PC-3 (cell line): ENCODE measurements around the gene OSBPL2. TPM values are rescaled to one million over a fixed set of nuclear protein-coding genes. Genes with fewer than 3 reads are reported as not detected.

Experiments
- ATAC-seq: fragments of 200-7000 bp; cut with Tn5 transposase; 2 replicates; pipeline ENCODE4 v1.9.1; 2020; ENCODE audit warnings: mild to moderate bottlenecking, moderate library complexity
- BruUV-seq: library from RNA; stranded (reverse); fragments of 400-500 nt; replicated peaks from 2 replicates; lab custom pipeline; 2021; lab: Mats Ljungman, UMichigan
- CTCF ChIA-PET: fragments of 300-600 bp; sonication (Branson Sonifier 250); formaldehyde crosslinking; loops from one replicate; lab custom pipeline; 2022; ENCODE audit warnings: antibody characterized with exemption; lab: Charles Lee
- POLR2A ChIA-PET: fragments of 300-600 bp; sonication (Branson Sonifier 250); formaldehyde crosslinking; loops from one replicate; lab custom pipeline; 2022; ENCODE audit warnings: antibody characterized with exemption; ENCODE audit not compliant: unreplicated experiment; lab: Charles Lee
- DNase-seq: peaks from one replicate; pipeline ENCODE4 v3.0.0-alpha.2; 2015
- H2AFZ ChIP-seq: fragments of 300-600 bp; sonication (generic); 2 replicates; pipeline ENCODE4 v1.6.0; 2016; ENCODE audit warnings: antibody characterized with exemption, low read length
- H3F3A ChIP-seq: fragments of 300-600 bp; sonication (generic); one replicate; pipeline ENCODE4 v1.6.0; 2017; ENCODE audit warnings: antibody characterized with exemption, low read length, control low read depth, mild to moderate bottlenecking; ENCODE audit not compliant: unreplicated experiment
- H3K27ac ChIP-seq: fragments of 300-600 bp; sonication (generic); 2 replicates; pipeline ENCODE4 v1.5.1; 2016; ENCODE audit warnings: mild to moderate bottlenecking, low read length
- H3K27me3 ChIP-seq: fragments of 300-600 bp; sonication (generic); 2 replicates; pipeline ENCODE4 v1.6.1; 2016; ENCODE audit warnings: low read length, mixed read lengths
- H3K36me3 ChIP-seq: fragments of 300-600 bp; sonication (generic); 2 replicates; pipeline ENCODE4 v1.6.1; 2016; ENCODE audit warnings: low read depth, mixed run types, low read length, mixed read lengths
- H3K4me1 ChIP-seq: fragments of 300-600 bp; sonication (generic); 2 replicates; pipeline ENCODE4 v1.5.1; 2016; ENCODE audit warnings: low read length; ENCODE audit not compliant: insufficient read depth
- H3K4me2 ChIP-seq: fragments of 300-600 bp; sonication (generic); 2 replicates; pipeline ENCODE4 v1.6.0; 2016; ENCODE audit warnings: low read length
- H3K4me3 ChIP-seq: fragments of 300-600 bp; sonication (generic); 2 replicates; pipeline ENCODE4 v1.5.1; 2016; ENCODE audit warnings: mild to moderate bottlenecking, low read length, mixed read lengths
- H3K79me2 ChIP-seq: fragments of 300-600 bp; sonication (generic); 2 replicates; pipeline ENCODE4 v1.6.1; 2017; ENCODE audit warnings: low read length, mixed read lengths
- H3K9ac ChIP-seq: fragments of 300-600 bp; sonication (generic); 2 replicates; pipeline ENCODE4 v1.6.0; 2016; ENCODE audit warnings: mild to moderate bottlenecking, low read length
- H3K9me2 ChIP-seq: fragments of 300-600 bp; sonication (generic); replicated peaks from 2 replicates; pipeline ENCODE4 v1.6.1; 2016; ENCODE audit warnings: mixed run types, low read length, mixed read lengths
- H3K9me3 ChIP-seq: fragments of 300-600 bp; sonication (generic); 2 replicates; pipeline ENCODE4 v1.6.1; 2016; ENCODE audit warnings: low read length, mixed read lengths
- H4K20me1 ChIP-seq: fragments of 300-600 bp; sonication (generic); 2 replicates; pipeline ENCODE4 v1.6.1; 2016; ENCODE audit warnings: low read length, mixed read lengths
- CTCF ChIP-seq: fragments of 300-600 bp; sonication (generic); conservative IDR thresholded peaks from 2 replicates; pipeline ENCODE4 v1.5.1; 2017; ENCODE audit warnings: antibody characterized with exemption, low read depth, mild to moderate bottlenecking, low read length
- EZH2 ChIP-seq: fragments of 300-600 bp; sonication (generic); IDR thresholded peaks from one replicate; pipeline ENCODE4 v1.6.1; 2017; ENCODE audit warnings: antibody characterized with exemption, mild to moderate bottlenecking, low read length; ENCODE audit not compliant: unreplicated experiment
- EZH2phosphoT487 ChIP-seq: fragments of 300-600 bp; sonication (generic); IDR thresholded peaks from 2 replicates; pipeline ENCODE4 v1.6.1; 2018; ENCODE audit warnings: mild to moderate bottlenecking, antibody characterized with exemption, low read length, borderline replicate concordance
- intact Hi-C: fragments of 100-400 bp; cut with micrococcal nuclease; formaldehyde crosslinking; loops from 2 replicates; pipeline ENCODE4 v1.9.0; 2023
- total RNA-seq: library from RNA; depleted of rRNA; stranded (reverse); fragments of >200 nt; gene quantifications from 2 replicates; pipeline ENCODE4 v1.2.3, GENCODE V29; 2014

The OSBPL2 gene
- total RNA-seq, 1 experiment from 2014 or later: 39.7 TPM

GRCh38 chr20:62323980-62324906, 85.9 kb downstream of the OSBPL2 start:
- Histone ChIP-seq H3K27me3 (no peaks in the 10 kb centered on the region), H3K9ac (no peak overlapping the region), H3K27ac (no peak overlapping the region), H3K4me3 (no peak overlapping the region), H3K4me2 (no peak overlapping the region), H3K36me3 (peaks cover 76% of the 10 kb centered on the region), H3F3A (peaks cover 6% of the 10 kb centered on the region), H3K79me2 (no peaks in the 10 kb centered on the region), H3K9me2 (no peaks in the 10 kb centered on the region), H3K4me1 (no peaks in the 10 kb centered on the region), H4K20me1 (peaks cover 11% of the 10 kb centered on the region; the same call in 1 of the 2 replicates), H2AFZ (no peak overlapping the region), H3K9me3 (no peaks in the 10 kb centered on the region)
- DNase-seq: no peak
- ChIA-PET CTCF (no interaction called here), POLR2A (no interaction called here)
- intact Hi-C loops: no loop called here
- BruUV-seq: TSS peak; percentile 35
- ATAC-seq: no peak
- TF ChIP-seq EZH2phosphoT487: no peak
- no peak for TF ChIP-seq CTCF
- no peak for TF ChIP-seq EZH2

- Histone ChIP-seq H3K27me3 (no peaks in the 10 kb centered on the region), H3K79me2 (no peaks in the 10 kb centered on the region), H3K4me1 (no peaks in the 10 kb centered on the region), H3K4me3 (no peak overlapping the region), H4K20me1 (peaks cover 6% of the 10 kb centered on the region; the same call in 1 of the 2 replicates), H3K27ac (no peak overlapping the region), H3F3A (peaks cover 6% of the 10 kb centered on the region), H3K9ac (no peak overlapping the region), H3K9me2 (no peaks in the 10 kb centered on the region), H3K4me2 (no peak overlapping the region), H3K36me3 (peaks cover 79% of the 10 kb centered on the region), H3K9me3 (no peaks in the 10 kb centered on the region), H2AFZ (no peak overlapping the region)
- TF ChIP-seq EZH2 (no peak), EZH2phosphoT487 (no peak), CTCF (no peak)
- no peak for ATAC-seq
- no TSS peak for BruUV-seq
- intact Hi-C loops: no loop called here
- POLR2A ChIA-PET: no interaction called here
- CTCF ChIA-PET: no interaction called here
- no peak for DNase-seq
Measured at GRCh38 chr20:62325172-62325905, 87.0 kb downstream of the OSBPL2 start.
